Fibroblast of lung (primary cell): ENCODE data around the gene IGDCC3.

Experiments
- CTCF ChIP-seq, 2 donors: IDR thresholded peaks in 1 of 2; conservative IDR thresholded peaks in 1 of 2; 1 replicate in 1 of 2; 2 replicates in 1 of 2; pipeline ENCODE4 v1.5.1; 2011 to 2012; ENCODE audit warnings: low read length in 2 of 2, control low read depth in 1 of 2, inconsistent platforms in 1 of 2, low read depth in 1 of 2, mild to moderate bottlenecking in 1 of 2
- EZH2 ChIP-seq: IDR thresholded peaks from 2 replicates; pipeline ENCODE4 v1.5.1; 2012; ENCODE audit warnings: low read length, control low read depth, mild to moderate bottlenecking; ENCODE audit errors: missing control alignments

GRCh38 chr15:65289261-65289854 lies 88.4 kb downstream of the IGDCC3 start:
- no peak for TF ChIP-seq CTCF (conservative IDR thresholded peaks at IDR 0.05 in 1 of 2, IDR thresholded peaks at IDR 0.05 in 1 of 2; ENCODE audit: low read depth in 1 of 2, low read length in 2 of 2)
- TF ChIP-seq EZH2 = no peak
